ENCODE results near the gene ATP5F1C.

ATP5F1C gene

GRCh38 chr10:7794251-7795026 is 6.5 kb downstream of the ATP5F1C start:
- H3K4me3 ChIP-seq, result no peak overlapping the region
- DNase-seq (ENCODE audit: low spot score), result no peak
- TF ChIP-seq CTCF (IDR thresholded peaks at IDR 0.05), result no peak
- H3K27ac ChIP-seq, result no peak overlapping the region

- TF ChIP-seq CTCF (IDR thresholded peaks at IDR 0.05), result no peak
- Histone ChIP-seq H3K4me3 (no peak overlapping the region), H3K27ac (no peak overlapping the region)
- DNase-seq (ENCODE audit: low spot score), result no peak
Measured at GRCh38 chr10:7795605-7796004, 7.6 kb downstream of the ATP5F1C start.

DNA sequence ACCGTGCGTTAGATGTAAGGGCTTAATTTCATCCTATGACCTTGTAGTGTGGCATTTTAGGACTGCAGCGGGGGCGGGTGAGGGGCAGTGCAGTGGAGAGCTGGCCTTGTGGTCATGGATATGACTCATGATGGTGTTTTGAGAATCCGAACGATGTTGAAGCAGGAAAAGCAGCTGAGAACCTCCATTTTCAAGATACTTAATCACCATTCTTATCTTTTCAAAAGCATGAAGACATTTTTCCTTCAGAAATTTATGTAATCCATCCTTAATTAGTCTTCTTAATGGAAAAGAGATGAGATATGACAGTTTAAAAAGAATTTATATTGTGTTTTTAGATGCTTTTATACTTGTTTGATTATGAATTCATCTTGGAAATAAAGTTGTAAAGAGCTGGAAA is 9.6 kb downstream of the ATP5F1C start:
- Histone ChIP-seq H3K4me3 (no peak overlapping the region), H3K27ac (peak overlapping the region in 1 of 2 donors; percentile 15)
- DNase-seq (ENCODE audit: low spot score), result no peak
- TF ChIP-seq CTCF (IDR thresholded peaks at IDR 0.05), result no peak

GRCh38 chr10:7802606-7803005 is 14.6 kb downstream of the ATP5F1C start:
- TF ChIP-seq CTCF (IDR thresholded peaks at IDR 0.05), result no peak

DNA sequence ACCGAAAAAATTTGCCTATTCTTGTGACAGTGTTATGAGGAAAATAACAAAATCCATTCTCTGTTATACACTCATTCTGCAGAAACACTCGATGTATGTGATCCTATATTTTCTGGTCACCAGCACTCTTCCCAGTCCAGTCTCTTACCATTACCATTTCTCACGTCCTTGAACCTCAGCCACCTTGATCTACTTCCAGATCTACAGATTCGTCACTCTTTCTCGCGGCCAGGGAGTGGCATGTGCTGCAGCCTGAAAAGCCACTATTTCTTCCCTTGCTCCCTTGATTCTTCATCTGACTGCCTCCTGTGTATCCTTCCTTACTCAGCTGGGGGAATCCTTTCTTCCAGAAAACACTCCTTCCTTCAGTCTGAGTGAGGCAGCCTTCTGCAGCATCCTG is 16.2 kb downstream of the ATP5F1C start:
- no peak for TF ChIP-seq CTCF (IDR thresholded peaks at IDR 0.05)
- H3K4me3 ChIP-seq, result no peak overlapping the region
- DNase-seq (ENCODE audit: low spot score), result no peak
- H3K27ac ChIP-seq, result no peak overlapping the region

More at GRCh38 chr10:7802606-7803005, 14.6 kb downstream of the ATP5F1C start:
- no peak overlapping the region for H3K27ac ChIP-seq
- H3K4me3 ChIP-seq, result no peak overlapping the region
- no peak for DNase-seq (ENCODE audit: low spot score)

GRCh38 chr10:7804741-7805140 is 16.8 kb downstream of the ATP5F1C start:
- TF ChIP-seq CTCF (IDR thresholded peaks at IDR 0.05), result no peak
- no peak for DNase-seq (ENCODE audit: low spot score)
- H3K27ac ChIP-seq, result no peak overlapping the region

DNA sequence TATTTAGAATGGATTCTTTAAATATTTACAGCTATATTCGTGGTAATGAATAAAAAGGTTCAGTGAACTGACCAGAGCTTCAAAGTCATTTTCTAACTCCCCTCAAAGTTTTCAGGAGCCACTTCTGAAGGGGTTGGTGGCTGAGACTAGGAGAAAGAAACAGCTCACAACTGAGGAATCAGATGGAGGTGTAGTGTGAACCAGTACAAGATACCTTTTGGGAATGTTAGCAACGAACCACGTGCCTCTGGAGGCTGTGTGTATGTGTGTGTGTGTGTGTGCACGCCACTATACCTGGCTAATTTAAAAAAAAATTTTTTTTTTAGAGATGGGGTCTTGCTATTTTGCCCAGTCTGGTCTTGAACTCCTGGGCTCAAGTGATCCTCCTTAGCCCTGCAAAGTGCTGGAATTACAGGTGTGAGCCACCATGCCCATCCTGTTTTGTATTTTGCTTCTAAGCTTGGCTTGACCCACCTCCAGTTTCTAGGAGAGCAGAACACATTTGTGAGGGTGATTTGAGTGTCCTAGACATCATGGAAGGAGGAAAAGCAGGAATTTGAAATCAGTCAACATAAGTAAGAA is 20.8 kb downstream of the ATP5F1C start:
- DNase-seq (ENCODE audit: low spot score), result no peak
- H3K27ac ChIP-seq, result no peak overlapping the region
- H3K4me3 ChIP-seq, result no peak overlapping the region
- no peak for TF ChIP-seq CTCF (IDR thresholded peaks at IDR 0.05)

More at GRCh38 chr10:7804741-7805140, 16.8 kb downstream of the ATP5F1C start:
- no peak overlapping the region for H3K4me3 ChIP-seq

Data from coronary artery (tissue), 2 donors.